ENCODE measurements around the gene LRP2.

GRCh38 chr2:169081551-169081950, 280.8 kb downstream of the LRP2 start:
- no peak for TF ChIP-seq E2F5 (CRISPR knock-in tag; IDR thresholded peaks at IDR 0.05)
- no peak for TF ChIP-seq SMAD4 (CRISPR knock-in tag; IDR thresholded peaks at IDR 0.05)

Measured in WTC11 (cell line).